ENCODE results near the gene NRXN3. TPM values are rescaled to one million over a fixed set of nuclear protein-coding genes. Genes with fewer than 3 reads are reported as not detected.

The NRXN3 gene
- total RNA-seq, 1 experiment from 2014 or later = not detected

DNA sequence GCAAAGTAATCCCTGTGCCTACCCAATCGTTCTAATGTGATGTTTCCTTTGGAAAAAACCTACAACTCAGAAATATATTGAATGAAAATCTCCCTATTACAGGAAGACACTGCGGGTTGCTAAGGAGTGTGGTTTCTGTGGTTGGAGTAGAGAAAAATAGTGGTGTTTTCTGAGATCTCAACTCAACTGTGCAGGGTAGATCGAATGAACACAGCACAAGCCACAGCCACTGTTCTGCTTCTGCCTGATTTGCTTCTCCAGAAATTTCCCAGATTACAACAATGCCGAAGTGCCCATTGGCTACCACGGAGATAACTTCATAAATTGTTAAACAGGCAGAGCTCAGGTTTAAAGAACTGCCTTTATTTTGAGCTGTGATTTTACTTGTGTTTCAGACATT, 1560.8 kb downstream of the NRXN3 start:
- no peak overlapping the region for H3K4me3 ChIP-seq
- no peak overlapping the region for H3K4me2 ChIP-seq
- no peaks in the 10 kb centered on the region for H3K36me3 ChIP-seq (ENCODE audit: low read depth)
- DNase-seq = no peak
- no peaks in the 10 kb centered on the region for H3K79me2 ChIP-seq (ENCODE audit: low read depth)
- H3K9me3 ChIP-seq (ENCODE audit: insufficient read depth, low read depth) = 0 out of 2 replicates have a peak, but pooled peaks cover 2% of the 10 kb centered on the region
- no peaks in the 10 kb centered on the region for H3K4me1 ChIP-seq (replicated peaks; ENCODE audit: insufficient read depth)
- no peaks in the 10 kb centered on the region for H3F3A ChIP-seq (ENCODE audit: insufficient read depth, low read depth)
- POLR2A ChIA-PET (ENCODE audit: unreplicated experiment) = no interaction called here
- BruUV-seq (replicated peaks) = no TSS peak
- CTCF ChIA-PET = no interaction called here
- TF ChIP-seq, protein P1, sequence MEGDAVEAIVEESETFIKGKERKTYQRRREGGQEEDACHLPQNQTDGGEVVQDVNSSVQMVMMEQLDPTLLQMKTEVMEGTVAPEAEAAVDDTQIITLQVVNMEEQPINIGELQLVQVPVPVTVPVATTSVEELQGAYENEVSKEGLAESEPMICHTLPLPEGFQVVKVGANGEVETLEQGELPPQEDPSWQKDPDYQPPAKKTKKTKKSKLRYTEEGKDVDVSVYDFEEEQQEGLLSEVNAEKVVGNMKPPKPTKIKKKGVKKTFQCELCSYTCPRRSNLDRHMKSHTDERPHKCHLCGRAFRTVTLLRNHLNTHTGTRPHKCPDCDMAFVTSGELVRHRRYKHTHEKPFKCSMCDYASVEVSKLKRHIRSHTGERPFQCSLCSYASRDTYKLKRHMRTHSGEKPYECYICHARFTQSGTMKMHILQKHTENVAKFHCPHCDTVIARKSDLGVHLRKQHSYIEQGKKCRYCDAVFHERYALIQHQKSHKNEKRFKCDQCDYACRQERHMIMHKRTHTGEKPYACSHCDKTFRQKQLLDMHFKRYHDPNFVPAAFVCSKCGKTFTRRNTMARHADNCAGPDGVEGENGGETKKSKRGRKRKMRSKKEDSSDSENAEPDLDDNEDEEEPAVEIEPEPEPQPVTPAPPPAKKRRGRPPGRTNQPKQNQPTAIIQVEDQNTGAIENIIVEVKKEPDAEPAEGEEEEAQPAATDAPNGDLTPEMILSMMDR (conservative IDR thresholded peaks at IDR 0.05) = no peak
- no peak for TF ChIP-seq EZH2 (IDR thresholded peaks at IDR 0.05; ENCODE audit: low read depth)
- no peak overlapping the region for H3K27ac ChIP-seq
- H3K27me3 ChIP-seq (ENCODE audit: insufficient read depth, low read depth) = peaks cover 29% of the 10 kb centered on the region; the same call in 1 of the 2 replicates
- no peak overlapping the region for H2AFZ ChIP-seq
- intact Hi-C loops (cut with micrococcal nuclease; ENCODE audit: unreplicated experiment) = no loop called here
- no peaks in the 10 kb centered on the region for H3K9me2 ChIP-seq (ENCODE audit: insufficient read depth)
- no peaks in the 10 kb centered on the region for H4K20me1 ChIP-seq (ENCODE audit: insufficient read depth)

DNA sequence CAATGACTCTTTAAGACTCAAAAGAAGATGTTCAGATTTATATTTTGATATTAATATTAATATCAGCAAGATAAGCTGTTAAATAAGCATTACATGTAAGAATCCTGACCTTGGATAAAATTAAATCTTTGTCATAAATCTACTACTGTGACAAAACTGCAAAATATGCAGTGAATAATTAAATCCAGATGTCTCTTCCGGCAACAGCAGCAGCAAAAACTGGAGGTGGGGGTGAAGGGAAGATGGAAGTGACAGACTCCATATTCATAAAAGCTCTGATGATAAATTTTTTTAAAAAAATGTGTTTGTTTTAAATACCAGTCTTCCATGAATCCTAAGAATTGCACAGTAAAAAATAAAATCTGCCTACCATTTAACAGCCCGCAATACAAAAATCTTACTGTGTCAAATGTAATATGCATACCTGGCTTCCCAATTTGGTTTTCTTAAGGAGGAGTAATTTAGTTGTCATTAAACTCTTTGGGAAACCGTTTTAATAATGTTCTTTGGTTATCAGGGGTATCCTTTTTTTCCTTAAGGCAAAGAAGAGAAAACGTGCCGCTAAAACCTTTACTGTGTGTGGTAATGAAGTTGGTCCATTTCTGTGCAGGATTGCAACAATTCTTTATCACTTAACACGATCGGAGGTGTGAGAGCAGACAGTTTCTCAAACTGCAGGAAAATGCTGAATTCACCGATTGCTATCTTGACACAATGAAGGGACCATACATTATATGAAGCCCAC, 1562.9 kb downstream of the NRXN3 start:
- Histone ChIP-seq H3F3A (ENCODE audit: insufficient read depth, low read depth) (no peaks in the 10 kb centered on the region), H3K27me3 (ENCODE audit: insufficient read depth, low read depth) (peaks cover 10% of the 10 kb centered on the region; the same call in 1 of the 2 replicates), H3K4me3 (no peak overlapping the region), H4K20me1 (ENCODE audit: insufficient read depth) (no peaks in the 10 kb centered on the region), H3K9me2 (ENCODE audit: insufficient read depth) (no peaks in the 10 kb centered on the region), H3K36me3 (ENCODE audit: low read depth) (no peaks in the 10 kb centered on the region), H3K4me2 (no peak overlapping the region), H2AFZ (no peak overlapping the region), H3K79me2 (ENCODE audit: low read depth) (no peaks in the 10 kb centered on the region), H3K9me3 (ENCODE audit: insufficient read depth, low read depth) (0 out of 2 replicates have a peak, but pooled peaks cover 2% of the 10 kb centered on the region), H3K27ac (no peak overlapping the region), H3K4me1 (replicated peaks; ENCODE audit: insufficient read depth) (no peaks in the 10 kb centered on the region)
- intact Hi-C loops (cut with micrococcal nuclease; ENCODE audit: unreplicated experiment) = no loop called here
- POLR2A ChIA-PET (ENCODE audit: unreplicated experiment) = no interaction called here
- no TSS peak for BruUV-seq (replicated peaks)
- DNase-seq = no peak
- CTCF ChIA-PET = no interaction called here
- no peak for TF ChIP-seq EZH2 (IDR thresholded peaks at IDR 0.05; ENCODE audit: low read depth)
- TF ChIP-seq, protein P1 (conservative IDR thresholded peaks at IDR 0.05) = no peak

- TF ChIP-seq EZH2 (IDR thresholded peaks at IDR 0.05; ENCODE audit: low read depth) = no peak
- TF ChIP-seq, protein P1 (conservative IDR thresholded peaks at IDR 0.05) = no peak
- H3K4me2 ChIP-seq = no peak overlapping the region
- H3K4me1 ChIP-seq (replicated peaks; ENCODE audit: insufficient read depth) = no peaks in the 10 kb centered on the region
- ChIA-PET CTCF (no interaction called here), POLR2A (ENCODE audit: unreplicated experiment) (no interaction called here)
- no peaks in the 10 kb centered on the region for H3K36me3 ChIP-seq (ENCODE audit: low read depth)
- no peak overlapping the region for H3K27ac ChIP-seq
- H3K9me3 ChIP-seq (ENCODE audit: insufficient read depth, low read depth) = 0 out of 2 replicates have a peak, but pooled peaks cover 2% of the 10 kb centered on the region
- H3K27me3 ChIP-seq (ENCODE audit: insufficient read depth, low read depth) = no peaks in the 10 kb centered on the region
- no peaks in the 10 kb centered on the region for H4K20me1 ChIP-seq (ENCODE audit: insufficient read depth)
- no TSS peak for BruUV-seq (replicated peaks)
- H3K9me2 ChIP-seq (ENCODE audit: insufficient read depth) = no peaks in the 10 kb centered on the region
- no peaks in the 10 kb centered on the region for H3K79me2 ChIP-seq (ENCODE audit: low read depth)
- DNase-seq = no peak
- intact Hi-C loops (cut with micrococcal nuclease; ENCODE audit: unreplicated experiment) = no loop called here
- no peaks in the 10 kb centered on the region for H3F3A ChIP-seq (ENCODE audit: insufficient read depth, low read depth)
- H3K4me3 ChIP-seq = no peak overlapping the region
- no peak overlapping the region for H2AFZ ChIP-seq
Observed at GRCh38 chr14:79734151-79734550, 1564.0 kb downstream of the NRXN3 start.

Measured in PC-9 (cell line).